Mesenteric fat pad (tissue), 1 donor: Measurements from ENCODE around the gene MATK. TPM values are rescaled to one million over a fixed set of nuclear protein-coding genes. Genes with fewer than 3 reads are reported as not detected.

Experiments used
- DNase-seq: peaks from one replicate; pipeline ENCODE4 v3.0.0-alpha.2; 2020; ENCODE audit warnings: low spot score
- total RNA-seq: library from RNA; stranded (reverse); fragmentation: NEBNext Ultra II Directional; extraction: Animal tissue kit (Norgen Biotek cat#: 25700); gene quantifications from one replicate; pipeline ENCODE4 v1.2.1, GENCODE V29; 2021
- donor health status: DM: yes; HTN: yes; CAD: no.

MATK gene
- total RNA-seq, 1 donor from 2014 or later, result 3.3 TPM

- DNase-seq, result no peak
Measured at GRCh38 chr19:3792114-3792513, 5.9 kb upstream of the MATK start.

GRCh38 chr19:3790941-3791340 lies 4.8 kb upstream of the MATK start:
- DNase-seq, result no peak

- DNase-seq, result no peak
Measured at GRCh38 chr19:3790209-3790734, 4.1 kb upstream of the MATK start.

GRCh38 chr19:3788996-3789778 lies 3.0 kb upstream of the MATK start:
- no peak for DNase-seq

GRCh38 chr19:3785451-3785937 lies 687 bp downstream of the MATK start:
- DNase-seq, result no peak

- DNase-seq, result no peak
Measured at GRCh38 chr19:3784607-3785450, 1.4 kb downstream of the MATK start.

- no peak for DNase-seq
Measured at GRCh38 chr19:3783660-3784584, 2.3 kb downstream of the MATK start.

- DNase-seq, result no peak
Measured at GRCh38 chr19:3782903-3783302, 3.3 kb downstream of the MATK start.

- no peak for DNase-seq
Measured at GRCh38 chr19:3782330-3782729, 3.9 kb downstream of the MATK start.

GRCh38 chr19:3781603-3782002 lies 4.6 kb downstream of the MATK start:
- no peak for DNase-seq

GRCh38 chr19:3780786-3781304 lies 5.3 kb downstream of the MATK start:
- no peak for DNase-seq

GRCh38 chr19:3778899-3779723 lies 7.1 kb downstream of the MATK start:
- no peak for DNase-seq

GRCh38 chr19:3778104-3778867 lies 7.9 kb downstream of the MATK start:
- DNase-seq, result no peak

GRCh38 chr19:3776479-3777040 lies 9.6 kb downstream of the MATK start:
- DNase-seq, result no peak

GRCh38 chr19:3775831-3776230 lies 10.3 kb downstream of the MATK start:
- no peak for DNase-seq

GRCh38 chr19:3775374-3775711 lies 10.8 kb downstream of the MATK start:
- DNase-seq, result no peak

- no peak for DNase-seq
Measured at GRCh38 chr19:3774621-3775373, 11.4 kb downstream of the MATK start.
